HG02885 (cell line): ENCODE results near the gene RABL6.

Source experiments
- ATAC-seq: cut with Tn5 transposase; IDR thresholded peaks from one replicate; pipeline ENCODE4 v1.9.1; 2021; ENCODE audit warnings: mild to moderate bottlenecking; ENCODE audit not compliant: unreplicated experiment, poor library complexity

RABL6 gene

DNA sequence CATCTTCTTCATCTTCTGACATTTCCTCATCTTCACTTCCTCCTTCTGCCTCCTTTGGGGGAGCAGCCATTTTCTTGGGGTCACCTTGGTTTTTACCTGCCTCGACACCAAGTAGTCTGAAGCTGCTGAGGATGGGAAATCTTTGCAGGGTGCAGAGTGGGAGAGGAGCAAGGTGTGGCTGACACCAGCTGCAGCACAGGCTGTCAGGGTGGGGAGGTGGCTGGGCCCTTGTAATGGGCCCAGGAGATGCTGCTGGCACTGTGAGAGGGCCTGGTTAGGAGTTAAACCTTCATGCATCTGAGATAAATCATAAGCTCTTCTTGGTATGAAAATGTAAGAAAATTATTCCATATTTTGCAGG, 7.7 kb downstream of the RABL6 start:
- ATAC-seq = no peak

GRCh38 chr9:136820971-136821825, 13.4 kb downstream of the RABL6 start:
- ATAC-seq = no peak

- ATAC-seq = no peak
Measured at GRCh38 chr9:136821826-136822544, 14.2 kb downstream of the RABL6 start.

GRCh38 chr9:136823136-136824046, 15.6 kb downstream of the RABL6 start:
- ATAC-seq = no peak

GRCh38 chr9:136824496-136825225, 16.9 kb downstream of the RABL6 start:
- ATAC-seq = no peak

GRCh38 chr9:136825295-136826187, 17.8 kb downstream of the RABL6 start:
- ATAC-seq = no peak

DNA sequence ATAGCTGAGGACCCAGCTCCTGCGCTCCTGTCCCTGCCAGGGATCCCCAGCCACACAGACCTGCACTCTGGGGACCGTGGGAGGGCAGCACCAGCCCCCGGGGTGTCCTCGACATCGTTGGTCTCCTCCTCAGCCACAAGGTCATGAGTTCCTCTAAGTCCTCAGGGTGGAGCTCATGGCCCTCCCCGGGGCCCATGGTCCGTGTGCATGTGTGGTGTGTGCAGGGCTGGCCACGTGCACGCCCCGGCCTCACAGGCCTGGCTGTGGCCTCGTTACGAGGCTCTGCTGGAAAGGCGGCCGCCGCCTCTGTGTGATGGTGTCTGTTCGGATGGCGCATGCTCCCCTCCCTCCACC, 18.4 kb downstream of the RABL6 start:
- no peak for ATAC-seq

DNA sequence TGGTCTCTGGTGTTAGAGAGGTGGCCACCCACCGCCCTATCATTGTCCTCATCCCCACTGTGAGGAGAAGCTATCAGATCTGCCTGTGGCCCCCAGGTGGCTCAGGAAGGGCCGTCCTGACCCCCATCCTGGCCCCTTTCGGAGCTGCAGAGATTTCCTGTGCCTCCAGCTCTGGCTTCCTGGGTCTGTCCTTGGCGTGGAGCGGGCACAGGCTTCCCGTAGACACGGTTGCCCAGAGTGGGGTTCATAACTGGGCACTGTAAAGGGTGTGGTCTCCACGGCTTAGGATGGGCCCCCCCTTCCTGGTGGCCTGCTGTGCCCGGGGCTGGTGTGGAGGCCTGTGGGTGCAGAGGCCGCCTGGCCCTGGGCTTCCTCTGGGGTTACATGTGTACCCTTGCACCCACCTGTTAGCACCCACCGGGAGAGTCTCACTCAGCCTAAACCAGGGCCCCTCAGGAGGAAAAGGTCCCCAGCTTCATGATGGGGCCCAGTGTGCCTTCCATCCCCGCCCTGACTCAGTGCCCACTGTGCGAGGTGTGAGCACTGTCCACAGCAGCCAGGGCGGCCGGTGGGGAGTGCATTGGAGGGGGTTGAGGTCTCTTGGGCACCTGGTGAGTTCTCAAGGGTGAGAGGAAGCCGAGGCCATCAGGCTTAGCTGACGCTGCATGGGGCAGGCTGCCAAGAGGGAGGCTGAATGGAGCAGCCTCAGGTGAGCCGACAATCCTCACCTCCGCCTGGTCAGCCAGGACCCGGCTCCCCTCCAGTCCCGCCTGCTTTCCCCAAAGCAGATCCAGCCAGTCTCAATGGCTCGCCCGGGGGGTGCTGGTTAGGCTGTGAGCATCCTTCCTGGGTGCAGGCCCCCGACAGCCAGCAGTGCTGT, 19.2 kb downstream of the RABL6 start:
- ATAC-seq = no peak

GRCh38 chr9:136827794-136828473, 20.2 kb downstream of the RABL6 start:
- ATAC-seq = no peak

DNA sequence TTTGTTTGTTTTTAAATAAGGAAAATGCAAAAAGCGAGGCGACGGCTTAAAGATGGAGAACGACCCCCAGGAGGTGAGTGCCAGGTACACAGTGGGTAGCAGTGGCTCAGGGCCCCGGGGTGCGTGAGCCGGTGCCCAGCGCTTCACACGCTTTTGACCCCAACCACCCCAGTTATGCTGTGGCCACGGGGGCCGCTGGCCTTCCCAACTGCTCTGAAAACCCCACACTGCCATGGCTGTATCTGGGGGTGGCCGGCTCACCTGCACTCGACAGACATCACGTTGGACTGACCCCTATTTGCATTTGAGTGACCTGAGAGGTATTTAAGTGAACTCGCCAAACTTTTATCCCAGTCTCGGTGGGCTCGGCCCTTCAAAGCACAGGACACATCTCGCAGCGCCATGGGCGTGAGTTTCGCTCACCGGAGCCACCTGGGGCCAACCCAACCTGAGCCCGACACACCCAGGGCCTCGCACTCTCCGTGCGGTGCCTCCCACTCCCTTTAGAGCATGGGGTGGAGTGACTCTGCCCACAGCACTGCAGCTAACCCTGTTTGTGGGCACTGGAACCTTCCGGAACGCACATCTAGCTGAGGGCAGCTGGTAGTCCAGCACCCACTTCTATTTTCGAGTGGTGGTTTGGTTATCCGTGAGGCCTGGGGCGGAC, 20.9 kb downstream of the RABL6 start:
- ATAC-seq = no peak

DNA sequence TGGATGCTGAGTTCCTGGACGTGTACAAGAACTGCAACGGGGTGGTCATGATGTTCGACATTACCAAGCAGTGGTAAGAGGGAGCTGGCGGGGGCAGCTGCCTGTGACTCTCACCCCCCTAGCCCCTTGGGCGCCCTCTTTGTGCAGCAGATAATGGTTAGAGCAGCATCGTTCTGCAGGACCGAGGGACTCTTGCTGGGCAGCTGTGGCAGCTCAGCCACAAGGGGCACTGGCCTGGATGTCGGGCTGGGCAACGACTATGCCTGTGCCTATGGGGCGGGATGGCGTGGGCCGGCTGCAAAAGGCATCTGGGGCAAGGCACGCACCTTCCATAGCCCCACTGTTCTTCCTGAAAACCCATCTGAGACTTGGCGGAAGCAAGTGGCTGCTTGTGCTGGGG, 21.7 kb downstream of the RABL6 start:
- ATAC-seq = no peak

- no peak for ATAC-seq
Measured at GRCh38 chr9:136829981-136830885, 22.5 kb downstream of the RABL6 start.

GRCh38 chr9:136831002-136831719, 23.4 kb downstream of the RABL6 start:
- ATAC-seq = no peak

GRCh38 chr9:136831720-136832104, 24.0 kb downstream of the RABL6 start:
- ATAC-seq = no peak

- ATAC-seq = no peak
Measured at GRCh38 chr9:136832581-136832980, 24.8 kb downstream of the RABL6 start.
